HepG2 (cell line): ENCODE measurements around the gene HTR3C. TPM values are rescaled to one million over a fixed set of nuclear protein-coding genes. Genes with fewer than 3 reads are reported as not detected.

Source experiments
- CBX1 ChIP-seq: IDR thresholded peaks from one replicate; pipeline ENCODE4 v1.6.1; 2016; ENCODE audit warnings: antibody characterized with exemption, low read depth
- FOXA3 ChIP-seq: IDR thresholded peaks from 2 replicates; pipeline ENCODE4 v1.6.1; 2016; ENCODE audit warnings: missing genetic modification reagents, missing compliant biosample characterization
- FOXP1 ChIP-seq, 2 experiments: fragments of 450-650 bp in 1 of 2; IDR thresholded peaks; 2 replicates each; pipeline ENCODE4 v1.6.1; 2017 to 2018; ENCODE audit warnings: antibody characterized with exemption in 1 of 2
- HMG20B ChIP-seq: conservative IDR thresholded peaks from 2 replicates; pipeline ENCODE4 v1.6.1; 2016; ENCODE audit warnings: missing genetic modification reagents, missing compliant biosample characterization
- ISL2 ChIP-seq: sonication (generic); formaldehyde crosslinking; IDR thresholded peaks from 2 replicates; pipeline ENCODE4 v1.5.0; 2020; ENCODE audit warnings: missing genetic modification reagents
- KMT2B ChIP-seq: IDR thresholded peaks from 2 replicates; pipeline ENCODE4 v1.6.1; 2016; ENCODE audit warnings: missing genetic modification reagents, missing compliant biosample characterization
- NBN ChIP-seq: fragments of 450-650 bp; conservative IDR thresholded peaks from 2 replicates; pipeline ENCODE4 v1.6.1; 2017
- NFRKB ChIP-seq: fragments of 450-650 bp; IDR thresholded peaks from 2 replicates; pipeline ENCODE4 v1.6.1; 2017
- NRL ChIP-seq: sonication (generic); formaldehyde crosslinking; IDR thresholded peaks from 2 replicates; pipeline ENCODE4 v1.5.0; 2020; ENCODE audit warnings: missing genetic modification reagents, mild to moderate bottlenecking, moderate library complexity, borderline replicate concordance
- ONECUT2 ChIP-seq: sonication (generic); formaldehyde crosslinking; IDR thresholded peaks from 2 replicates; pipeline ENCODE4 v1.4.0; 2020; ENCODE audit warnings: missing genetic modification reagents
- SRSF4 ChIP-seq: fragments of 200-400 bp; formaldehyde crosslinking; IDR thresholded peaks from one replicate; pipeline ENCODE4 v1.6.1; 2018; ENCODE audit warnings: mild to moderate bottlenecking, low read depth, low read length, moderate library complexity; ENCODE audit not compliant: poor library complexity, severe bottlenecking
- ZFX ChIP-seq: sonication (generic); formaldehyde crosslinking; IDR thresholded peaks from 2 replicates; pipeline ENCODE4 v1.4.0; 2020; ENCODE audit warnings: mild to moderate bottlenecking, low read depth, missing genetic modification reagents, moderate library complexity
- ZNF207 ChIP-seq: fragments of 450-650 bp; IDR thresholded peaks from 2 replicates; pipeline ENCODE4 v1.6.1; 2016; ENCODE audit warnings: antibody characterized with exemption, borderline replicate concordance
- ZNF530 ChIP-seq: sonication (generic); formaldehyde crosslinking; IDR thresholded peaks from 2 replicates; pipeline ENCODE4 v1.5.0; 2020; ENCODE audit warnings: low read depth, mild to moderate bottlenecking, missing genetic modification reagents
- ZNF563 ChIP-seq: sonication (generic); formaldehyde crosslinking; IDR thresholded peaks from 2 replicates; pipeline ENCODE4 v1.8.0; 2022; ENCODE audit warnings: mild to moderate bottlenecking, moderate library complexity, missing genetic modification reagents
- ZNF781 ChIP-seq: sonication (generic); formaldehyde crosslinking; IDR thresholded peaks from 2 replicates; pipeline ENCODE4 v1.5.1; 2020; ENCODE audit warnings: borderline replicate concordance, mild to moderate bottlenecking, missing genetic modification reagents; ENCODE audit errors: not compliant biosample characterization
- ZNF788 ChIP-seq: sonication (generic); formaldehyde crosslinking; IDR thresholded peaks from 2 replicates; pipeline ENCODE4 v1.5.0; 2020; ENCODE audit warnings: mild to moderate bottlenecking, missing genetic modification reagents, borderline replicate concordance
- polyA plus RNA-seq, 8 experiments: library from polyadenylated mRNA; depleted of rRNA in 3 of 8; stranded (reverse) in 7 of 8; unstranded in 1 of 8; fragments of >200 nt; fragmentation: Illumina TruSeq in 4 of 8; extraction: Trizol in 4 of 8; gene quantifications; 2 replicates each; pipeline versions ENCODE4 v1.2.1 to v1.2.3, GENCODE V29; 2011 to 2016; ENCODE audit warnings: low read depth in 4 of 8, missing spikeins in 1 of 8, mixed read lengths in 1 of 8; ENCODE audit not compliant: insufficient read depth in 1 of 8
- total RNA-seq, 5 experiments: library from RNA; depleted of rRNA; stranded (reverse); fragments of >200 nt; fragmentation: Illumina TruSeq; extraction: Trizol; gene quantifications; 2 replicates each; pipeline ENCODE4 v1.2.3, GENCODE V29; 2016; ENCODE audit warnings: low read depth in 1 of 5
- TF ChIP-seq, protein P1 (sequence below): sonication (generic); formaldehyde crosslinking; IDR thresholded peaks from 2 replicates; pipeline ENCODE4 v1.4.0; 2020; ENCODE audit warnings: missing genetic modification reagents
- TF ChIP-seq, protein P2 (sequence below): sonication (generic); formaldehyde crosslinking; IDR thresholded peaks from 2 replicates; pipeline ENCODE4 v1.4.0; 2020; ENCODE audit warnings: mild to moderate bottlenecking, missing genetic modification reagents, borderline replicate concordance
- TF ChIP-seq, protein P3 (sequence below): sonication (generic); formaldehyde crosslinking; IDR thresholded peaks from 2 replicates; pipeline ENCODE4 v1.8.0; 2023; ENCODE audit warnings: mild to moderate bottlenecking, missing genetic modification reagents

HTR3C gene
- total and polyA plus RNA-seq, 2 of the 13 experiments (the other 11 are each of a cell fraction or from before 2014, with no cell fraction given): not detected

DNA sequence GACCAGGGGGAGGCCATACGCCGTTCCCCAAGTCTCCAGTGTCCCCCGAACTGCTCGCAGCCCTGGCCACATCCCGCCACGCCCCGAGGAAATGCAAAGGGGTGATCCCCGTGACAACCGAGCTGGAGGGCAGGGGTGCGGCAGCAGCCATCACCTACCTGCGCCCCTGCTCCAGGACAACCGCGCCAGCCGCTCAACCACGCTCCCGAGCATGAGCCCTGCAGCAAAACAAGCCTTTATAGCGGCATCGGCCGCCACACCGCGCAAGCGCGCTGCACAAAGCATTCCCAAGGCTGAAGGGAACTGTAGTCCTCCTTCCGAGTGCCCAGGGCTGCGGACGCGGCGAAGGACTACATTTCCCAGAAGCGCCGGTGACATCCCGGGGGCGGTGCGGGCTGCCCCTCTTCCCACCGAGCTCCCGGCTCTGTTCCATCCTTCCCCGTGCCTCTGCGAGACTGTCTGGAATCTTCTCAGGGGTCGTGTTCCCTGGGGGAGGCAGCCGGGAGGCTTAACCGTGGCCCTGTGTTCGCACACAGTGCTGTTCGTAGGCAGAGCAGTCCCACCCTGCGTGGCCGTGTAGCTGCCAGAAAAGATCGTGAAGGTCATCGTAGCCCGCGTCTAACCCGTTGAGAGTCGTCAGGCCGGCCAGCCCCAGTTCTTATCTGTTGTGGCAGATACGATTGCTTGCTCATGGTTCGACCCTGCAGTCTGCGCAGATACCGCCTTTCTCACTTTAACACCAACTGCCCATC lies 35.0 kb upstream of the HTR3C start, which contains the start of gene ABCC5 (continued):
- TF ChIP-seq, protein P1, sequence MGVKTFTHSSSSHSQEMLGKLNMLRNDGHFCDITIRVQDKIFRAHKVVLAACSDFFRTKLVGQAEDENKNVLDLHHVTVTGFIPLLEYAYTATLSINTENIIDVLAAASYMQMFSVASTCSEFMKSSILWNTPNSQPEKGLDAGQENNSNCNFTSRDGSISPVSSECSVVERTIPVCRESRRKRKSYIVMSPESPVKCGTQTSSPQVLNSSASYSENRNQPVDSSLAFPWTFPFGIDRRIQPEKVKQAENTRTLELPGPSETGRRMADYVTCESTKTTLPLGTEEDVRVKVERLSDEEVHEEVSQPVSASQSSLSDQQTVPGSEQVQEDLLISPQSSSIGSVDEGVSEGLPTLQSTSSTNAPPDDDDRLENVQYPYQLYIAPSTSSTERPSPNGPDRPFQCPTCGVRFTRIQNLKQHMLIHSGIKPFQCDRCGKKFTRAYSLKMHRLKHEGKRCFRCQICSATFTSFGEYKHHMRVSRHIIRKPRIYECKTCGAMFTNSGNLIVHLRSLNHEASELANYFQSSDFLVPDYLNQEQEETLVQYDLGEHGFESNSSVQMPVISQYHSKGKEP (CRISPR knock-in tag): no peak; the same call in 1 of the 2 replicates
- TF ChIP-seq, protein P2, sequence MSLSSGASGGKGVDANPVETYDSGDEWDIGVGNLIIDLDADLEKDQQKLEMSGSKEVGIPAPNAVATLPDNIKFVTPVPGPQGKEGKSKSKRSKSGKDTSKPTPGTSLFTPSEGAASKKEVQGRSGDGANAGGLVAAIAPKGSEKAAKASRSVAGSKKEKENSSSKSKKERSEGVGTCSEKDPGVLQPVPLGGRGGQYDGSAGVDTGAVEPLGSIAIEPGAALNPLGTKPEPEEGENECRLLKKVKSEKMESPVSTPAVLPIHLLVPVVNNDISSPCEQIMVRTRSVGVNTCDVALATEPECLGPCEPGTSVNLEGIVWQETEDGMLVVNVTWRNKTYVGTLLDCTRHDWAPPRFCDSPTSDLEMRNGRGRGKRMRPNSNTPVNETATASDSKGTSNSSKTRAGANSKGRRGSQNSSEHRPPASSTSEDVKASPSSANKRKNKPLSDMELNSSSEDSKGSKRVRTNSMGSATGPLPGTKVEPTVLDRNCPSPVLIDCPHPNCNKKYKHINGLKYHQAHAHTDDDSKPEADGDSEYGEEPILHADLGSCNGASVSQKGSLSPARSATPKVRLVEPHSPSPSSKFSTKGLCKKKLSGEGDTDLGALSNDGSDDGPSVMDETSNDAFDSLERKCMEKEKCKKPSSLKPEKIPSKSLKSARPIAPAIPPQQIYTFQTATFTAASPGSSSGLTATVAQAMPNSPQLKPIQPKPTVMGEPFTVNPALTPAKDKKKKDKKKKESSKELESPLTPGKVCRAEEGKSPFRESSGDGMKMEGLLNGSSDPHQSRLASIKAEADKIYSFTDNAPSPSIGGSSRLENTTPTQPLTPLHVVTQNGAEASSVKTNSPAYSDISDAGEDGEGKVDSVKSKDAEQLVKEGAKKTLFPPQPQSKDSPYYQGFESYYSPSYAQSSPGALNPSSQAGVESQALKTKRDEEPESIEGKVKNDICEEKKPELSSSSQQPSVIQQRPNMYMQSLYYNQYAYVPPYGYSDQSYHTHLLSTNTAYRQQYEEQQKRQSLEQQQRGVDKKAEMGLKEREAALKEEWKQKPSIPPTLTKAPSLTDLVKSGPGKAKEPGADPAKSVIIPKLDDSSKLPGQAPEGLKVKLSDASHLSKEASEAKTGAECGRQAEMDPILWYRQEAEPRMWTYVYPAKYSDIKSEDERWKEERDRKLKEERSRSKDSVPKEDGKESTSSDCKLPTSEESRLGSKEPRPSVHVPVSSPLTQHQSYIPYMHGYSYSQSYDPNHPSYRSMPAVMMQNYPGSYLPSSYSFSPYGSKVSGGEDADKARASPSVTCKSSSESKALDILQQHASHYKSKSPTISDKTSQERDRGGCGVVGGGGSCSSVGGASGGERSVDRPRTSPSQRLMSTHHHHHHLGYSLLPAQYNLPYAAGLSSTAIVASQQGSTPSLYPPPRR: no peak
- no peak for TF ChIP-seq ONECUT2 (CRISPR knock-in tag)
- TF ChIP-seq ZNF563 (CRISPR knock-in tag): no peak
- TF ChIP-seq ISL2: no peak
- no peak for TF ChIP-seq SRSF4
- TF ChIP-seq ZNF207: no peak
- no peak for TF ChIP-seq NFRKB
- TF ChIP-seq FOXP1 (IDR thresholded peaks at IDR 0.05): no peak
- no peak for TF ChIP-seq FOXP1 (CRISPR knock-in tag; IDR thresholded peaks at IDR 0.05)
- TF ChIP-seq NRL: peak; percentile 87; the same call in 1 of the 2 replicates
- no peak for TF ChIP-seq FOXA3 (CRISPR knock-in tag)
- peak; percentile 82 for TF ChIP-seq ZFX (CRISPR knock-in tag)
- TF ChIP-seq CBX1: no peak
- no peak; the same call in 1 of the 2 replicates for TF ChIP-seq ZNF788 (CRISPR knock-in tag)
- peak; percentile 33 for TF ChIP-seq ZNF781 (CRISPR knock-in tag)
- TF ChIP-seq, protein P3, sequence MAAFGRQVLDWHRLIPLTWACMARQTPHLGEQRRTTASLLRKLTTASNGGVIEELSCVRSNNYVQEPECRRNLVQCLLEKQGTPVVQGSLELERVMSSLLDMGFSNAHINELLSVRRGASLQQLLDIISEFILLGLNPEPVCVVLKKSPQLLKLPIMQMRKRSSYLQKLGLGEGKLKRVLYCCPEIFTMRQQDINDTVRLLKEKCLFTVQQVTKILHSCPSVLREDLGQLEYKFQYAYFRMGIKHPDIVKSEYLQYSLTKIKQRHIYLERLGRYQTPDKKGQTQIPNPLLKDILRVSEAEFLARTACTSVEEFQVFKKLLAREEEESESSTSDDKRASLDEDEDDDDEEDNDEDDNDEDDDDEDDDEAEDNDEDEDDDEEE (CRISPR knock-in tag): peak; percentile 75; the same call in 1 of the 2 replicates
- TF ChIP-seq HMG20B (CRISPR knock-in tag): no peak
- peak; percentile 79 for TF ChIP-seq KMT2B (CRISPR knock-in tag)
- TF ChIP-seq NBN: no peak
- no peak for TF ChIP-seq ZNF530 (CRISPR knock-in tag)
